K562 (cell line): ENCODE measurements around the gene GPRC5B. TPM values are rescaled to one million over a fixed set of nuclear protein-coding genes. Genes with fewer than 3 reads are reported as not detected.

Experiments used
- polyA plus RNA-seq, 8 experiments: library from polyadenylated mRNA; depleted of rRNA in 4 of 8; stranded (reverse) in 5 of 8; unstranded in 3 of 8; fragments of >200 nt; fragmentation: Nextera tagmentation in 2 of 8; fragmentation: Illumina TruSeq in 1 of 8; extraction: Ambion mirVana in 2 of 8; extraction: Trizol in 1 of 8; gene quantifications; 2 replicates each; pipeline versions ENCODE4 v1.2.1 to v1.2.3, GENCODE V29; 2011 to 2014; ENCODE audit warnings: inconsistent platforms in 1 of 8, missing spikeins in 1 of 8
- small RNA-seq: library from RNA; depleted of rRNA; stranded (forward); fragments of <200 nt; gene quantifications from one replicate; pipeline ENCODE3, GENCODE V24; 2014
- total RNA-seq, 7 experiments: library from RNA; depleted of rRNA in 6 of 7; stranded (reverse); fragments of >200 nt in 6 of 7; fragmentation: Illumina TruSeq in 2 of 7; extraction: Trizol in 2 of 7; gene quantifications; 2 replicates each; pipeline versions ENCODE4 v1.2.1 to v1.2.3, GENCODE V29; 2011 to 2021; ENCODE audit warnings: low replicate concordance in 1 of 7
- TF ChIP-seq, protein P1 (sequence below): sonication (generic); formaldehyde crosslinking; IDR thresholded peaks from 2 replicates; pipeline ENCODE4 v1.8.0; 2022; ENCODE audit warnings: mild to moderate bottlenecking, missing genetic modification reagents

Gene GPRC5B
- total and polyA plus RNA-seq, 9 of the 15 experiments (the other 6 are each of a cell fraction or from before 2014, with no cell fraction given): 0.65 to 5.5 (median 1.3) TPM

DNA sequence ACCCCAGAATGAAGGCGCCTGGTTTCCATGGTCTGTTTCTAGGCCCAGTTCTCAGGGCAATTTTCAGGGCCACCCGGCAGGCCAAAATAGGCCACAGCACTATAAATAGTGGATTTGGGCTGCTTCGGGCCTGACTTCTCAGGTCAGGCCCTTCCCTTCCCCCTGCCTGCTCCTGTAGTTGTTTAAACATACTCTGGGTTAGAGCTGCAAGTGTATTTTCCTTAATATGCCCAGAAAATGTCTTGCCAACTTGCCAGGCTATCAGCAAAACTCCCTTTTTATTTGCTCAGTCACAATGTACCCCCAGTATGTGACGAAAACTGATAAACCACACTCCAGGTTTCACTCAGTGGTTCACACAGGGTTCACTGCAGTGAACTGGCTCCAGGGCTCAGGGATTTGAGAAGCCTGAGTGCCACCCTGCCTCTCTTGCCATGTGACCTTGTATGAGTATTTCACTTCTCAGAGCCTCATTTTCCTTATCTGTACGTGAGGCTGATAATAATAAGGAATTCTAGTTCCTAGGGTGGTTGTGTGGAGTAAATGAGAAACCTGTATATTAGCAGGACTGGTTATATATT lies 76.5 kb downstream of the GPRC5B start (continued):
- TF ChIP-seq, protein P1, sequence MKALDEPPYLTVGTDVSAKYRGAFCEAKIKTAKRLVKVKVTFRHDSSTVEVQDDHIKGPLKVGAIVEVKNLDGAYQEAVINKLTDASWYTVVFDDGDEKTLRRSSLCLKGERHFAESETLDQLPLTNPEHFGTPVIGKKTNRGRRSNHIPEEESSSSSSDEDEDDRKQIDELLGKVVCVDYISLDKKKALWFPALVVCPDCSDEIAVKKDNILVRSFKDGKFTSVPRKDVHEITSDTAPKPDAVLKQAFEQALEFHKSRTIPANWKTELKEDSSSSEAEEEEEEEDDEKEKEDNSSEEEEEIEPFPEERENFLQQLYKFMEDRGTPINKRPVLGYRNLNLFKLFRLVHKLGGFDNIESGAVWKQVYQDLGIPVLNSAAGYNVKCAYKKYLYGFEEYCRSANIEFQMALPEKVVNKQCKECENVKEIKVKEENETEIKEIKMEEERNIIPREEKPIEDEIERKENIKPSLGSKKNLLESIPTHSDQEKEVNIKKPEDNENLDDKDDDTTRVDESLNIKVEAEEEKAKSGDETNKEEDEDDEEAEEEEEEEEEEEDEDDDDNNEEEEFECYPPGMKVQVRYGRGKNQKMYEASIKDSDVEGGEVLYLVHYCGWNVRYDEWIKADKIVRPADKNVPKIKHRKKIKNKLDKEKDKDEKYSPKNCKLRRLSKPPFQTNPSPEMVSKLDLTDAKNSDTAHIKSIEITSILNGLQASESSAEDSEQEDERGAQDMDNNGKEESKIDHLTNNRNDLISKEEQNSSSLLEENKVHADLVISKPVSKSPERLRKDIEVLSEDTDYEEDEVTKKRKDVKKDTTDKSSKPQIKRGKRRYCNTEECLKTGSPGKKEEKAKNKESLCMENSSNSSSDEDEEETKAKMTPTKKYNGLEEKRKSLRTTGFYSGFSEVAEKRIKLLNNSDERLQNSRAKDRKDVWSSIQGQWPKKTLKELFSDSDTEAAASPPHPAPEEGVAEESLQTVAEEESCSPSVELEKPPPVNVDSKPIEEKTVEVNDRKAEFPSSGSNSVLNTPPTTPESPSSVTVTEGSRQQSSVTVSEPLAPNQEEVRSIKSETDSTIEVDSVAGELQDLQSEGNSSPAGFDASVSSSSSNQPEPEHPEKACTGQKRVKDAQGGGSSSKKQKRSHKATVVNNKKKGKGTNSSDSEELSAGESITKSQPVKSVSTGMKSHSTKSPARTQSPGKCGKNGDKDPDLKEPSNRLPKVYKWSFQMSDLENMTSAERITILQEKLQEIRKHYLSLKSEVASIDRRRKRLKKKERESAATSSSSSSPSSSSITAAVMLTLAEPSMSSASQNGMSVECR: no peak
- TF ChIP-seq, all 486 proteins: peak for 0

Small RNAs within 50 kb of the gene (small RNA-seq; reads per million reads assigned to genes)
- gene LARP7P2: not detected

Other genes starting within 250 kb of the GPRC5B start
- 31.9 and 33.7 TPM in 2 replicates for gene KNOP1, start 166.6 kb downstream of the GPRC5B start, total RNA-seq (2014; rRNA removed)
- 44.8 and 54.8 TPM in 2 replicates for gene KNOP1, start 166.6 kb downstream of the GPRC5B start, total RNA-seq (2014; rRNA removed; fragmentation: Illumina TruSeq; extraction: Trizol)
- gene KNOP1, start 166.6 kb downstream of the GPRC5B start, total RNA-seq (2015; rRNA removed; fragmentation: Illumina TruSeq; extraction: Trizol): 53.1 and 53.4 TPM in 2 replicates
- 35.8 and 38.2 TPM in 2 replicates for gene KNOP1, start 166.6 kb downstream of the GPRC5B start, total RNA-seq (2021)
- gene KNOP1, start 166.6 kb downstream of the GPRC5B start, polyA plus RNA-seq (2011; rRNA removed): 15.4 and 22.4 TPM in 2 replicates
- gene KNOP1, start 166.6 kb downstream of the GPRC5B start, polyA plus RNA-seq (2014; fragmentation: Illumina TruSeq; extraction: Trizol): 43.0 and 57.6 TPM in 2 replicates
- 10 to 100 TPM; 39.3 to 50.9 TPM for gene KNOP1, start 166.6 kb downstream of the GPRC5B start, polyA plus RNA-seq (2014; fragmentation: Nextera tagmentation; extraction: Ambion mirVana)
- 38.6 and 48.6 TPM in 2 replicates for gene KNOP1, start 166.6 kb downstream of the GPRC5B start, polyA plus RNA-seq (2014; rRNA removed)
- 4.9 and 6.4 TPM in 2 replicates for gene IQCK, start 166.6 kb downstream of the GPRC5B start, total RNA-seq (2014; rRNA removed)
- 5.4 and 5.7 TPM in 2 replicates for gene IQCK, start 166.6 kb downstream of the GPRC5B start, total RNA-seq (2014; rRNA removed; fragmentation: Illumina TruSeq; extraction: Trizol)
- 5.3 and 5.6 TPM in 2 replicates for gene IQCK, start 166.6 kb downstream of the GPRC5B start, total RNA-seq (2015; rRNA removed; fragmentation: Illumina TruSeq; extraction: Trizol)
- 6.2 and 7.3 TPM in 2 replicates for gene IQCK, start 166.6 kb downstream of the GPRC5B start, total RNA-seq (2021)
- 8.8 and 10.1 TPM in 2 replicates for gene IQCK, start 166.6 kb downstream of the GPRC5B start, polyA plus RNA-seq (2011; rRNA removed)
- 7.8 and 9.2 TPM in 2 replicates for gene IQCK, start 166.6 kb downstream of the GPRC5B start, polyA plus RNA-seq (2014; fragmentation: Illumina TruSeq; extraction: Trizol)
- gene IQCK, start 166.6 kb downstream of the GPRC5B start, polyA plus RNA-seq (2014; fragmentation: Nextera tagmentation; extraction: Ambion mirVana): 10 to 100 TPM in 1 of 2 experiments, 1 to 10 TPM in 1; 9.6 to 12.2 TPM
- 4.7 and 5.2 TPM in 2 replicates for gene IQCK, start 166.6 kb downstream of the GPRC5B start, polyA plus RNA-seq (2014; rRNA removed)
- gene GPR139, start 189.0 kb upstream of the GPRC5B start, total RNA-seq (2014; rRNA removed): not detected in 2 replicates
- not detected in 2 replicates for gene GPR139, start 189.0 kb upstream of the GPRC5B start, total RNA-seq (2014; rRNA removed; fragmentation: Illumina TruSeq; extraction: Trizol)
- not detected in 2 replicates for gene GPR139, start 189.0 kb upstream of the GPRC5B start, total RNA-seq (2015; rRNA removed; fragmentation: Illumina TruSeq; extraction: Trizol)
- gene GPR139, start 189.0 kb upstream of the GPRC5B start, total RNA-seq (2021): not detected in 2 replicates
- gene GPR139, start 189.0 kb upstream of the GPRC5B start, polyA plus RNA-seq (2011; rRNA removed): not detected in 2 replicates
- not detected in 2 replicates for gene GPR139, start 189.0 kb upstream of the GPRC5B start, polyA plus RNA-seq (2014; fragmentation: Illumina TruSeq; extraction: Trizol)
- gene GPR139, start 189.0 kb upstream of the GPRC5B start, polyA plus RNA-seq (2014; fragmentation: Nextera tagmentation; extraction: Ambion mirVana): not detected
- not detected in 2 replicates for gene GPR139, start 189.0 kb upstream of the GPRC5B start, polyA plus RNA-seq (2014; rRNA removed)